Loucy (cell line): ENCODE results near the gene GJB4.

ENCODE experiments used
- H2AFZ ChIP-seq: fragments of 200-600 bp; sonication (generic); 2 replicates; pipeline ENCODE4 v1.6.0; 2016; ENCODE audit warnings: antibody characterized with exemption, mild to moderate bottlenecking, low read length, moderate library complexity
- H3F3A ChIP-seq: fragments of 200-600 bp; 2 replicates; pipeline ENCODE4 v1.6.0; 2016; ENCODE audit warnings: antibody characterized with exemption, low read depth, mild to moderate bottlenecking
- H3K27me3 ChIP-seq: fragments of 200-600 bp; sonication (generic); 2 replicates; pipeline ENCODE4 v1.6.1; 2014; ENCODE audit warnings: low read length, mild to moderate bottlenecking; ENCODE audit not compliant: insufficient read depth, poor library complexity, severe bottlenecking
- H3K36me3 ChIP-seq: fragments of 200-600 bp; sonication (generic); 2 replicates; pipeline ENCODE4 v1.6.1; 2016; ENCODE audit warnings: low read length; ENCODE audit not compliant: insufficient read depth
- H3K4me1 ChIP-seq: fragments of 200-600 bp; sonication (generic); 2 replicates; pipeline ENCODE4 v1.5.1; 2014; ENCODE audit warnings: low read length, mild to moderate bottlenecking; ENCODE audit not compliant: insufficient read depth, poor library complexity, severe bottlenecking
- H3K4me2 ChIP-seq: fragments of 200-600 bp; sonication (generic); 2 replicates; pipeline ENCODE4 v1.6.0; 2014; ENCODE audit warnings: antibody characterized with exemption, low read length, low read depth, mild to moderate bottlenecking; ENCODE audit not compliant: poor library complexity, severe bottlenecking
- H3K4me3 ChIP-seq: fragments of 200-600 bp; sonication (generic); 2 replicates; pipeline ENCODE4 v1.5.1; 2014; ENCODE audit warnings: low read length, mild to moderate bottlenecking, mixed read lengths; ENCODE audit not compliant: poor library complexity, severe bottlenecking
- H3K79me2 ChIP-seq: fragments of 200-600 bp; sonication (generic); 2 replicates; pipeline ENCODE4 v1.6.1; 2014; ENCODE audit warnings: low read length; ENCODE audit not compliant: insufficient read depth
- H3K9ac ChIP-seq: fragments of 200-600 bp; sonication (generic); 2 replicates; pipeline ENCODE4 v1.6.0; 2014; ENCODE audit warnings: mild to moderate bottlenecking, low read depth, low read length, moderate library complexity; ENCODE audit not compliant: poor library complexity, severe bottlenecking
- H3K9me2 ChIP-seq: fragments of 200-600 bp; sonication (generic); replicated peaks from 2 replicates; pipeline ENCODE4 v1.6.1; 2016; ENCODE audit warnings: low read depth, low read length, mixed read lengths
- H3K9me3 ChIP-seq: fragments of 200-600 bp; sonication (generic); 2 replicates; pipeline ENCODE4 v1.6.1; 2014; ENCODE audit warnings: mild to moderate bottlenecking, antibody characterized with exemption, low read length, low read depth; ENCODE audit not compliant: insufficient read depth
- H4K20me1 ChIP-seq: fragments of 200-600 bp; sonication (generic); 2 replicates; pipeline ENCODE4 v1.6.0; 2014; ENCODE audit warnings: antibody characterized with exemption, low read length, mild to moderate bottlenecking; ENCODE audit not compliant: insufficient read depth, poor library complexity, severe bottlenecking
- EZH2phosphoT487 ChIP-seq: fragments of 200-600 bp; IDR thresholded peaks from 2 replicates; pipeline ENCODE4 v1.6.1; 2018; ENCODE audit warnings: antibody characterized with exemption, mild to moderate bottlenecking, moderate library complexity, borderline replicate concordance
- TF ChIP-seq, protein P1 (sequence below): fragments of 200-600 bp; sonication (generic); conservative IDR thresholded peaks from 2 replicates; pipeline ENCODE4 v1.5.1; 2014; ENCODE audit warnings: mild to moderate bottlenecking, antibody characterized with exemption, low read length

GJB4 gene

DNA sequence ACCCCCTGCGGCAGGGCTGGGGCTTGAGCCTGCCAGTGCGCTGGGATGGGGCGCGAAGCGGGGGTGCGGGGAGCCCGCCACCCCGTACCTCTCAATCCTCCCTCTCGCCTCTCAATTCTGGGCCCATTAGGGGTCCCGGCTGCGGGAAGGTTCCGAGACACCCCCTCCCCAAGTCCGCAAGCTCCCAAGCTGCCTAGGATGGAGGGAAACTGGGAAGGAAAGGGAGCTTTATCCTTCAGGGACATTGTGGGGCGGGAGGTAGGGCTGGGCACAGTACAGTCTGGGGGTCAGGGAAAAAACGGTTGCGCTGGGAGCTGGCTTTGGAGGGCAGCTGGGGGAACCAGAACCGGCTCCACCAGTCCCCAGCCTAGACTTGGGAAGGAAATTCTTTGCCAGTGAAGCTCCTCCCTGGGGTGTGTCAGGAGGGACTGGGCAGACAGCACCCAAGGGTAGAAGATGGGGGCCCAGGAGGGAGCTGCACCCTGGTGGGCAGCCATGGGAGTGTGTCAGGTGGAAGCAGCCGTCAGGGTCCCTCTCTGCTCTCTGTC, 22.4 kb downstream of the GJB4 start:
- Histone ChIP-seq H3K79me2 (no peaks in the 10 kb centered on the region), H3K4me1 (no peaks in the 10 kb centered on the region), H2AFZ (no peak overlapping the region), H3K4me2 (no peak overlapping the region), H3K9me2 (no peaks in the 10 kb centered on the region), H3K36me3 (no peaks in the 10 kb centered on the region), H3K4me3 (no peak overlapping the region), H3F3A (no peaks in the 10 kb centered on the region), H3K9ac (no peak overlapping the region), H4K20me1 (no peaks in the 10 kb centered on the region), H3K9me3 (no peaks in the 10 kb centered on the region), H3K27me3 (no peaks in the 10 kb centered on the region)
- TF ChIP-seq, protein P1, sequence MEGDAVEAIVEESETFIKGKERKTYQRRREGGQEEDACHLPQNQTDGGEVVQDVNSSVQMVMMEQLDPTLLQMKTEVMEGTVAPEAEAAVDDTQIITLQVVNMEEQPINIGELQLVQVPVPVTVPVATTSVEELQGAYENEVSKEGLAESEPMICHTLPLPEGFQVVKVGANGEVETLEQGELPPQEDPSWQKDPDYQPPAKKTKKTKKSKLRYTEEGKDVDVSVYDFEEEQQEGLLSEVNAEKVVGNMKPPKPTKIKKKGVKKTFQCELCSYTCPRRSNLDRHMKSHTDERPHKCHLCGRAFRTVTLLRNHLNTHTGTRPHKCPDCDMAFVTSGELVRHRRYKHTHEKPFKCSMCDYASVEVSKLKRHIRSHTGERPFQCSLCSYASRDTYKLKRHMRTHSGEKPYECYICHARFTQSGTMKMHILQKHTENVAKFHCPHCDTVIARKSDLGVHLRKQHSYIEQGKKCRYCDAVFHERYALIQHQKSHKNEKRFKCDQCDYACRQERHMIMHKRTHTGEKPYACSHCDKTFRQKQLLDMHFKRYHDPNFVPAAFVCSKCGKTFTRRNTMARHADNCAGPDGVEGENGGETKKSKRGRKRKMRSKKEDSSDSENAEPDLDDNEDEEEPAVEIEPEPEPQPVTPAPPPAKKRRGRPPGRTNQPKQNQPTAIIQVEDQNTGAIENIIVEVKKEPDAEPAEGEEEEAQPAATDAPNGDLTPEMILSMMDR, result no peak
- no peak for TF ChIP-seq EZH2phosphoT487

DNA sequence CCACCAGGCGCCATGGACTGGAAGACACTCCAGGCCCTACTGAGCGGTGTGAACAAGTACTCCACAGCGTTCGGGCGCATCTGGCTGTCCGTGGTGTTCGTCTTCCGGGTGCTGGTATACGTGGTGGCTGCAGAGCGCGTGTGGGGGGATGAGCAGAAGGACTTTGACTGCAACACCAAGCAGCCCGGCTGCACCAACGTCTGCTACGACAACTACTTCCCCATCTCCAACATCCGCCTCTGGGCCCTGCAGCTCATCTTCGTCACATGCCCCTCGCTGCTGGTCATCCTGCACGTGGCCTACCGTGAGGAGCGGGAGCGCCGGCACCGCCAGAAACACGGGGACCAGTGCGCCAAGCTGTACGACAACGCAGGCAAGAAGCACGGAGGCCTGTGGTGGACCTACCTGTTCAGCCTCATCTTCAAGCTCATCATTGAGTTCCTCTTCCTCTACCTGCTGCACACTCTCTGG, 25.2 kb downstream of the GJB4 start:
- H3K9ac ChIP-seq, result no peak overlapping the region
- no peak overlapping the region for H3K4me3 ChIP-seq
- no peaks in the 10 kb centered on the region for H3K27me3 ChIP-seq
- no peak overlapping the region for H3K4me2 ChIP-seq
- no peaks in the 10 kb centered on the region for H3K79me2 ChIP-seq
- no peak overlapping the region for H2AFZ ChIP-seq
- H3K9me3 ChIP-seq, result no peaks in the 10 kb centered on the region
- H3K9me2 ChIP-seq, result no peaks in the 10 kb centered on the region
- no peaks in the 10 kb centered on the region for H4K20me1 ChIP-seq
- H3K4me1 ChIP-seq, result no peaks in the 10 kb centered on the region
- TF ChIP-seq, protein P1, result no peak
- no peak for TF ChIP-seq EZH2phosphoT487
- no peaks in the 10 kb centered on the region for H3K36me3 ChIP-seq
- H3F3A ChIP-seq, result no peaks in the 10 kb centered on the region

DNA sequence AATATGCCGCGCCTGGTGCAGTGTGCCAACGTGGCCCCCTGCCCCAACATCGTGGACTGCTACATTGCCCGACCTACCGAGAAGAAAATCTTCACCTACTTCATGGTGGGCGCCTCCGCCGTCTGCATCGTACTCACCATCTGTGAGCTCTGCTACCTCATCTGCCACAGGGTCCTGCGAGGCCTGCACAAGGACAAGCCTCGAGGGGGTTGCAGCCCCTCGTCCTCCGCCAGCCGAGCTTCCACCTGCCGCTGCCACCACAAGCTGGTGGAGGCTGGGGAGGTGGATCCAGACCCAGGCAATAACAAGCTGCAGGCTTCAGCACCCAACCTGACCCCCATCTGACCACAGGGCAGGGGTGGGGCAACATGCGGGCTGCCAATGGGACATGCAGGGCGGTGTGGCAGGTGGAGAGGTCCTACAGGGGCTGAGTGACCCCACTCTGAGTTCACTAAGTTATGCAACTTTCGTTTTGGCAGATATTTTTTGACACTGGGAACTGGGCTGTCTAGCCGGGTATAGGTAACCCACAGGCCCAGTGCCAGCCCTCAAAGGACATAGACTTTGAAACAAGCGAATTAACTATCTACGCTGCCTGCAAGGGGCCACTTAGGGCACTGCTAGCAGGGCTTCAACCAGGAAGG, 25.8 kb downstream of the GJB4 start:
- no peaks in the 10 kb centered on the region for H3K9me2 ChIP-seq
- no peak overlapping the region for H2AFZ ChIP-seq
- H3K79me2 ChIP-seq, result no peaks in the 10 kb centered on the region
- H3K9me3 ChIP-seq, result no peaks in the 10 kb centered on the region
- H3K27me3 ChIP-seq, result no peaks in the 10 kb centered on the region
- no peaks in the 10 kb centered on the region for H4K20me1 ChIP-seq
- H3K9ac ChIP-seq, result no peak overlapping the region
- H3K4me2 ChIP-seq, result no peak overlapping the region
- no peaks in the 10 kb centered on the region for H3K4me1 ChIP-seq
- TF ChIP-seq, protein P1, result no peak
- no peak for TF ChIP-seq EZH2phosphoT487
- H3F3A ChIP-seq, result no peaks in the 10 kb centered on the region
- H3K36me3 ChIP-seq, result no peaks in the 10 kb centered on the region
- H3K4me3 ChIP-seq, result no peak overlapping the region
